Measurements from ENCODE around the gene POLR3G. TPM values are rescaled to one million over a fixed set of nuclear protein-coding genes. Genes with fewer than 3 reads are reported as not detected.

The POLR3G gene
- total RNA-seq, 1 donor from 2014 or later: 9.7 TPM

DNA sequence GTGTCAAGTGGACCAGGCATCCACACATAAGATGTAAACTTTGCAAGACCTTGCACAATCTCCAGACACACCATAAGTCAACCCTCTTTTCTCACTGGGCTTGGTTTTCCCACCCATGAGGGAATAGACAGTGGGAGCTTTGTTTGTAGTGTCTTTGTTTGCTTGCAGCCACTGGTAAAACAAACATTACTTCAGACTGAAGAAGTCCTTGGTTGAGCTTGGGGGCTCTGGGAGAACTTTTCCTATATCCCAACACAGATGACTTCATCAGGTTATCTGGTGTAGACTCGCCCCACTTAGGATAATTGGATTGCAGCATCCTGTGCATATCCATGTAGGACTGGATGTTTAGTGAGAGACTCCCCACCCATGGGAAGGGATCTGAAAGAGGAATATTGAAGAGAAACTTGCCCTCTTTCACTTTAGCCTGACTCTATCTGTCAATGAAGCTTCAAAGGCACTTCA is 72.4 kb downstream of the POLR3G start:
- Histone ChIP-seq H3K36me3 (ENCODE audit: control insufficient read depth, insufficient read depth, low read length) (no peaks in the 10 kb centered on the region), H3K4me3 (ENCODE audit: low read depth, low read length) (no peak overlapping the region), H3K27me3 (ENCODE audit: control insufficient read depth, insufficient read depth, low read length) (no peaks in the 10 kb centered on the region)
- TF ChIP-seq, protein P1, sequence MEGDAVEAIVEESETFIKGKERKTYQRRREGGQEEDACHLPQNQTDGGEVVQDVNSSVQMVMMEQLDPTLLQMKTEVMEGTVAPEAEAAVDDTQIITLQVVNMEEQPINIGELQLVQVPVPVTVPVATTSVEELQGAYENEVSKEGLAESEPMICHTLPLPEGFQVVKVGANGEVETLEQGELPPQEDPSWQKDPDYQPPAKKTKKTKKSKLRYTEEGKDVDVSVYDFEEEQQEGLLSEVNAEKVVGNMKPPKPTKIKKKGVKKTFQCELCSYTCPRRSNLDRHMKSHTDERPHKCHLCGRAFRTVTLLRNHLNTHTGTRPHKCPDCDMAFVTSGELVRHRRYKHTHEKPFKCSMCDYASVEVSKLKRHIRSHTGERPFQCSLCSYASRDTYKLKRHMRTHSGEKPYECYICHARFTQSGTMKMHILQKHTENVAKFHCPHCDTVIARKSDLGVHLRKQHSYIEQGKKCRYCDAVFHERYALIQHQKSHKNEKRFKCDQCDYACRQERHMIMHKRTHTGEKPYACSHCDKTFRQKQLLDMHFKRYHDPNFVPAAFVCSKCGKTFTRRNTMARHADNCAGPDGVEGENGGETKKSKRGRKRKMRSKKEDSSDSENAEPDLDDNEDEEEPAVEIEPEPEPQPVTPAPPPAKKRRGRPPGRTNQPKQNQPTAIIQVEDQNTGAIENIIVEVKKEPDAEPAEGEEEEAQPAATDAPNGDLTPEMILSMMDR (IDR thresholded peaks at IDR 0.05; ENCODE audit: insufficient read depth, low read length, poor library complexity, severe bottlenecking): no peak
- DNase-seq (ENCODE audit: low read depth): no peak

DNA sequence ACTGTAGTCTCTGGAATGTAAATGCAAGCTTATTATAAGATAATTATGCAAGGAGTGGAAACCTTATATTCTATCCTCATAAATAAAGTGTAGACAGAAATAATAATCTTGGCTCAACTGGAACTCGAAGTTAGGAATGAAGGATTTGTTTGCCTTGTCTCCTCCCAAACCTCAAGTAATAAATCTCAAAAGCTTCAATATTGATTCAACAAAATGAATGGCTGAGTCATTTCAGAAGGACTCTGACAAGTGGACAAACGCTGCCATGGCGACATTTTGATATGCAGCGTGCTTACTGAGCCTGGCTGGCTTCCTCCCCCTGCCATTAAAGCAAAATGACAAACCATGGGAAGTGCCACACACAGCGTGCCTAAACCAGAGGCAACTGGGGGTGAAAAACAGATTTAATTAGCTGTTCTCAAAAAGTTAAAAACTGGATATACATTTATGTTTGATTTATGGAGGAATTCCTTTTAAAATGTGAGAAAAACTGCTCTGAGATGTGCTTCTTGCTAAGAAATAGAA is 73.5 kb downstream of the POLR3G start:
- TF ChIP-seq, protein P1 (IDR thresholded peaks at IDR 0.05; ENCODE audit: insufficient read depth, low read length, poor library complexity, severe bottlenecking): no peak
- H3K36me3 ChIP-seq (ENCODE audit: control insufficient read depth, insufficient read depth, low read length): no peaks in the 10 kb centered on the region
- H3K27me3 ChIP-seq (ENCODE audit: control insufficient read depth, insufficient read depth, low read length): no peaks in the 10 kb centered on the region
- peak; percentile 16 for DNase-seq (ENCODE audit: low read depth)
- no peak overlapping the region for H3K4me3 ChIP-seq (ENCODE audit: low read depth, low read length)

DNA sequence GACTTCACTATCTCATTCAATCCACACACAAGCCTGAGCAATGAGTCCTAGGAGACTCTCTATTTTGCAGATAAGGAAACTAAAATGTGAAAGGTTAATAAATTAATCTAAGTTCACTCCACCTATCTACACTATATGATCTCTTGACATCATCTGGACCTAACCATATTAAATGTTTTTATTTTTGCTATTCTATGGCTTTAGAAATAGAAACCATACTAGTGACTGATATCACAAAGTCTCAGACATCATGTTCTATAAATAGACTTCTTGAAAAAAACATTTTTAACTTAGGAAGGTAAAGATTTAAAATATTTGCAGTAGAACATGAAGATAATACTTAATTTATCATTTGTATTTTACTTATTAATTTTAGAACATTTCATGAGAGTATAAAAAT is 74.6 kb downstream of the POLR3G start:
- Histone ChIP-seq H3K4me3 (ENCODE audit: low read depth, low read length) (no peak overlapping the region), H3K36me3 (ENCODE audit: control insufficient read depth, insufficient read depth, low read length) (no peaks in the 10 kb centered on the region), H3K27me3 (ENCODE audit: control insufficient read depth, insufficient read depth, low read length) (no peaks in the 10 kb centered on the region)
- TF ChIP-seq, protein P1 (IDR thresholded peaks at IDR 0.05; ENCODE audit: insufficient read depth, low read length, poor library complexity, severe bottlenecking): no peak
- no peak for DNase-seq (ENCODE audit: low read depth)

DNA sequence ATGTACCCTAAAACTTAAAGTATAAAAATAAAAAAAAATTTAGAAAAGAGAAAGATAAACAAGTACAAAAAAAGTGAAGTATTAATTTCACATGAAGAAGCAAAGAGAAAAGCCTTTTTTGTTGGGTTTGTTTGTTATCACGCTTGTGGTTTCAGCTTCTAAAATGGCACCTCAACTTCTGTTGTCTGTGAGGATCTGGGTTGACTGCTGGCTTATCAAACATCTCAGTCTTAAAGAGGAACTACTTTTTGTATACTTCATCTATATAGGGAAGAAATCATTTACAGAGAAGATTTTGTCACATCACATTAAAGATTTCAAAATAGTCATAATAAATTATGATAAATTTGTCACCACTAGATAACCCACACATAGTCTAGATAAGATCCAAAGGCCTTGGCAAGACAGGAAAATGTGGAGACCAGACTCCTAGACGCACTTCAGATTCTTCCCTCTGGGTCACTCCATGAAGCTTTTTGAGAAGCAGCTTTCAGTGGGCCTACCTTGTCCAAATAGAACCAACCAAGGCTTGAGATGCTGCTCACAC is 75.1 kb downstream of the POLR3G start:
- Histone ChIP-seq H3K27me3 (ENCODE audit: control insufficient read depth, insufficient read depth, low read length) (no peaks in the 10 kb centered on the region), H3K4me3 (ENCODE audit: low read depth, low read length) (no peak overlapping the region), H3K36me3 (ENCODE audit: control insufficient read depth, insufficient read depth, low read length) (no peaks in the 10 kb centered on the region)
- TF ChIP-seq, protein P1 (IDR thresholded peaks at IDR 0.05; ENCODE audit: insufficient read depth, low read length, poor library complexity, severe bottlenecking): no peak
- no peak for DNase-seq (ENCODE audit: low read depth)

DNA sequence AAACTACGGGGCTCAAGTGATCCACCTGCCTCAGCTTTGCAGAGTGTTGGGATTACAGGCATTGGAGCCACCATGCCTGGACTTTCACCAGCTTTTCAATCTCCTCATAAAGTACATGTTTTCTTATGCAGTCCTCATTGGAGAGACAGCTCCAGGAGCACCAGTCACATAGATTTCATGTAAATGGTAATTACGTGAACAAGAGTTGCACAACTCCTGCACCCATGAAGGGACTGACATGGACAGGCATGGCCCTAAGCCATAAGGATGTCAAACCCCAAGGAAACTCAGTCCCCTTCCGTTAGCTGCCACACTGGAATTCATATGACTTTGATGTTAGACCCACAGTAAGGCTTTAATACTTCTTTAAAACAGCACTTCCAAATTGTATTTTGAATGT is 76.3 kb downstream of the POLR3G start:
- TF ChIP-seq, protein P1 (IDR thresholded peaks at IDR 0.05; ENCODE audit: insufficient read depth, low read length, poor library complexity, severe bottlenecking): no peak
- DNase-seq (ENCODE audit: low read depth): no peak
- Histone ChIP-seq H3K4me3 (ENCODE audit: low read depth, low read length) (no peak overlapping the region), H3K27me3 (ENCODE audit: control insufficient read depth, insufficient read depth, low read length) (no peaks in the 10 kb centered on the region), H3K36me3 (ENCODE audit: control insufficient read depth, insufficient read depth, low read length) (no peaks in the 10 kb centered on the region)

DNA sequence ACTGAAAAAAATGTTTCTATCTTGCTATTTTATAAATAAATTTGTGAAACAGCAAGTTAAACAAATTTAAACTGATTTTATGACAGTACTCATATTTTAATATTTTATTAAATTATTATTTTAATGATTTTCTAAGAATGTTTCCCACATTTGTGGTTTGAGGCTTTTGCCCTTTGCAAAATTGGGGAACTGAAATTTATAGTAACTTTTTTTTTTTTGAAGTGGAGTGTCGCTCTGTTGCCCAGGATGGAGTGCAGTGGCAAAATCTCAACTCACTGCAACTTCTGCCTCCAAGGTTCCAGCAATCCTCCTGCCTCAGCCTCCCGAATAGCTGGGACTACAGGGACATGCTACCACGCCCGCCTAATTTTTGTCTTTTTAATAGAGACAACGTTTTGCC is 76.7 kb downstream of the POLR3G start:
- DNase-seq (ENCODE audit: low read depth): no peak
- Histone ChIP-seq H3K27me3 (ENCODE audit: control insufficient read depth, insufficient read depth, low read length) (no peaks in the 10 kb centered on the region), H3K4me3 (ENCODE audit: low read depth, low read length) (no peak overlapping the region), H3K36me3 (ENCODE audit: control insufficient read depth, insufficient read depth, low read length) (no peaks in the 10 kb centered on the region)
- TF ChIP-seq, protein P1 (IDR thresholded peaks at IDR 0.05; ENCODE audit: insufficient read depth, low read length, poor library complexity, severe bottlenecking): no peak

Measured in kidney epithelial cell (primary cell).